HepG2 (cell line): ENCODE results near the gene AEN. TPM values are rescaled to one million over a fixed set of nuclear protein-coding genes. Genes with fewer than 3 reads are reported as not detected.

Source experiments
- FOXA3 ChIP-seq: IDR thresholded peaks from 2 replicates; pipeline ENCODE4 v1.6.1; 2016; ENCODE audit warnings: missing genetic modification reagents, missing compliant biosample characterization
- FOXO1 ChIP-seq: sonication (generic); formaldehyde crosslinking; IDR thresholded peaks from 2 replicates; pipeline ENCODE4 v1.4.0; 2020; ENCODE audit warnings: missing genetic modification reagents
- HDAC2 ChIP-seq: sonication (generic); formaldehyde crosslinking; IDR thresholded peaks from 2 replicates; pipeline ENCODE4 v1.4.0; 2020; ENCODE audit warnings: missing genetic modification reagents
- KDM3A ChIP-seq: IDR thresholded peaks from 2 replicates; pipeline ENCODE4 v1.6.1; 2018; ENCODE audit warnings: low read depth, missing compliant biosample characterization
- KDM5A ChIP-seq: fragments of 200-600 bp; sonication (generic); IDR thresholded peaks from 2 replicates; pipeline ENCODE4 v1.7.0; 2018; ENCODE audit warnings: antibody characterized with exemption, mild to moderate bottlenecking, low read length, borderline replicate concordance
- KLF13 ChIP-seq: sonication (generic); formaldehyde crosslinking; IDR thresholded peaks from 2 replicates; pipeline ENCODE4 v1.4.0; 2020; ENCODE audit warnings: mild to moderate bottlenecking, missing genetic modification reagents
- NCOA1 ChIP-seq: sonication (generic); formaldehyde crosslinking; IDR thresholded peaks from 2 replicates; pipeline ENCODE4 v1.9.0; 2021; ENCODE audit warnings: missing genetic modification reagents
- PHF20 ChIP-seq: sonication (generic); formaldehyde crosslinking; IDR thresholded peaks from 2 replicates; pipeline ENCODE4 v1.5.0; 2020; ENCODE audit warnings: mild to moderate bottlenecking, missing genetic modification reagents
- SSRP1 ChIP-seq: IDR thresholded peaks from 2 replicates; pipeline ENCODE4 v1.6.1; 2016; ENCODE audit warnings: control low read depth
- ZBTB1 ChIP-seq: sonication (generic); formaldehyde crosslinking; IDR thresholded peaks from 2 replicates; pipeline ENCODE4 v1.4.0; 2020; ENCODE audit warnings: missing genetic modification reagents, borderline replicate concordance
- ZEB1 ChIP-seq: IDR thresholded peaks from 2 replicates; pipeline ENCODE4 v1.6.1; 2012; ENCODE audit warnings: mild to moderate bottlenecking, low read depth, inconsistent platforms; ENCODE audit not compliant: insufficient replicate concordance
- ZNF20 ChIP-seq: sonication (generic); formaldehyde crosslinking; IDR thresholded peaks from 2 replicates; pipeline ENCODE4 v1.4.0; 2020; ENCODE audit warnings: mild to moderate bottlenecking, moderate library complexity, missing genetic modification reagents
- ZNF530 ChIP-seq: sonication (generic); formaldehyde crosslinking; IDR thresholded peaks from 2 replicates; pipeline ENCODE4 v1.5.0; 2020; ENCODE audit warnings: low read depth, mild to moderate bottlenecking, missing genetic modification reagents
- ZNF703 ChIP-seq: sonication (generic); formaldehyde crosslinking; IDR thresholded peaks from 2 replicates; pipeline ENCODE4 v1.5.1; 2020; ENCODE audit warnings: missing genetic modification reagents, mild to moderate bottlenecking, moderate library complexity, borderline replicate concordance
- polyA plus RNA-seq, 8 experiments: library from polyadenylated mRNA; depleted of rRNA in 3 of 8; stranded (reverse) in 7 of 8; unstranded in 1 of 8; fragments of >200 nt; fragmentation: Illumina TruSeq in 4 of 8; extraction: Trizol in 4 of 8; gene quantifications; 2 replicates each; pipeline versions ENCODE4 v1.2.1 to v1.2.3, GENCODE V29; 2011 to 2016; ENCODE audit warnings: low read depth in 4 of 8, missing spikeins in 1 of 8, mixed read lengths in 1 of 8; ENCODE audit not compliant: insufficient read depth in 1 of 8
- total RNA-seq, 5 experiments: library from RNA; depleted of rRNA; stranded (reverse); fragments of >200 nt; fragmentation: Illumina TruSeq; extraction: Trizol; gene quantifications; 2 replicates each; pipeline ENCODE4 v1.2.3, GENCODE V29; 2016; ENCODE audit warnings: low read depth in 1 of 5
- TF ChIP-seq, protein P1 (sequence below): sonication (generic); formaldehyde crosslinking; IDR thresholded peaks from 2 replicates; pipeline ENCODE4 v1.5.0; 2020; ENCODE audit warnings: mild to moderate bottlenecking, missing genetic modification reagents
- TF ChIP-seq, protein P2 (sequence below): IDR thresholded peaks from 2 replicates; pipeline ENCODE4 v1.6.1; 2018; ENCODE audit warnings: missing genetic modification reagents
- TF ChIP-seq, protein P3 (sequence below): sonication (generic); formaldehyde crosslinking; IDR thresholded peaks from 2 replicates; pipeline ENCODE4 v1.4.0; 2020; ENCODE audit warnings: low read depth, missing genetic modification reagents
- TF ChIP-seq, protein P4 (sequence below): sonication (generic); formaldehyde crosslinking; IDR thresholded peaks from 2 replicates; pipeline ENCODE4 v1.5.0; 2020; ENCODE audit warnings: missing genetic modification reagents
- TF ChIP-seq, protein P5 (sequence below), 2 experiments: fragments of 450-650 bp in 1 of 2; sonication (generic) in 1 of 2; formaldehyde crosslinking; IDR thresholded peaks; 2 replicates each; pipeline versions ENCODE4 v1.5.0 to v1.8.0; 2020 to 2022; ENCODE audit warnings: mild to moderate bottlenecking in 1 of 2, missing genetic modification reagents in 1 of 2

Gene AEN
- total and polyA plus RNA-seq, 2 of the 13 experiments (the other 11 are each of a cell fraction or from before 2014, with no cell fraction given), result 51.3 to 118 TPM

DNA sequence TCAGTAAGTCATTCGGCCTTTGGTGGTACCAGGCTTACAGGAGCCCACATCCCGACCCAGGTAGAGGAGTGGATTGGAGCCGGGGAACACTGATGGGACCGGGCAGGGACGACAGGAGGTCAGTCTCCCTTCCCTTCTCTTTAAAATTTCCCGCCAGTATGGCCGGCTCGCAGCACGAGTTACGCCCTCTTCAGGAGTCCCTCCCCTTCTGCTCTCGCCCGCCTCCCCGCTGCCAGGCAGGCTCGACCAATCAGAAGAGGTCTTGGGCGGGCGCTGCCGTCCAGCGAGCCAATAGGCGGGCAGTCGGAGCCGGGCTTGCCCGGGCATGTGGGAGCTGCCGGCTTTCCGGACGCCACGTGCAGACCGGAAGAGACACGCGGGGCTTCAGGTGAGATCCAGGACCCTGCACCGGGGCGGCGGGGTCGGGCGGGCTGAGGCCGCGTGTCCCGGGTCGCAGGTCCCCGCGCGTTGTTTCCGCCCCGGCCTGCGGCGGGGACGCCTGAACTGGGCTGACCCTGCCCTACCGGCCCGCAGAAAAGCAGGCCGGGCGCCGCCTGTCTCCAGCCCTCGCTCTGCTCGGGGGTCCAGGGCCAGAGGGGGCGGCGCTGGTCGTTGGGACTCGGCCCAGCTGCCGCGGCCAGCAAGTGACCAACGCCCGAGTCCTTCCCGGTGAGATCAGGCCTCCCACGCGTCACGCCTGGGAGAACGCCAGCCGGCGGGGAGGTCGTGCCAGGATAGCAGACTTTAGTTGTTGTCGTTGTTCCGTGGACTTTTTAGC, at the start of gene AEN (continued):
- TF ChIP-seq, protein P1, sequence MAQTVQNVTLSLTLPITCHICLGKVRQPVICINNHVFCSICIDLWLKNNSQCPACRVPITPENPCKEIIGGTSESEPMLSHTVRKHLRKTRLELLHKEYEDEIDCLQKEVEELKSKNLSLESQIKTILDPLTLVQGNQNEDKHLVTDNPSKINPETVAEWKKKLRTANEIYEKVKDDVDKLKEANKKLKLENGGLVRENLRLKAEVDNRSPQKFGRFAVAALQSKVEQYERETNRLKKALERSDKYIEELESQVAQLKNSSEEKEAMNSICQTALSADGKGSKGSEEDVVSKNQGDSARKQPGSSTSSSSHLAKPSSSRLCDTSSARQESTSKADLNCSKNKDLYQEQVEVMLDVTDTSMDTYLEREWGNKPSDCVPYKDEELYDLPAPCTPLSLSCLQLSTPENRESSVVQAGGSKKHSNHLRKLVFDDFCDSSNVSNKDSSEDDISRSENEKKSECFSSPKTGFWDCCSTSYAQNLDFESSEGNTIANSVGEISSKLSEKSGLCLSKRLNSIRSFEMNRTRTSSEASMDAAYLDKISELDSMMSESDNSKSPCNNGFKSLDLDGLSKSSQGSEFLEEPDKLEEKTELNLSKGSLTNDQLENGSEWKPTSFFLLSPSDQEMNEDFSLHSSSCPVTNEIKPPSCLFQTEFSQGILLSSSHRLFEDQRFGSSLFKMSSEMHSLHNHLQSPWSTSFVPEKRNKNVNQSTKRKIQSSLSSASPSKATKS (CRISPR knock-in tag), result no peak
- 0 out of 2 replicates have a peak, but pooled peaks have one; percentile 16 for TF ChIP-seq KDM5A
- no peak for TF ChIP-seq SSRP1 (CRISPR knock-in tag)
- no peak for TF ChIP-seq ZNF530
- no peak for TF ChIP-seq ZNF20 (CRISPR knock-in tag)
- no peak for TF ChIP-seq ZBTB1 (CRISPR knock-in tag)
- peak; percentile 59; the same call in 1 of the 2 replicates for TF ChIP-seq HDAC2
- no peak for TF ChIP-seq KLF13 (CRISPR knock-in tag)
- no peak for TF ChIP-seq ZEB1
- no peak for TF ChIP-seq NCOA1 (CRISPR knock-in tag)
- TF ChIP-seq FOXA3 (CRISPR knock-in tag), result no peak
- TF ChIP-seq PHF20 (CRISPR knock-in tag), result peak; percentile 78
- TF ChIP-seq, protein P2, sequence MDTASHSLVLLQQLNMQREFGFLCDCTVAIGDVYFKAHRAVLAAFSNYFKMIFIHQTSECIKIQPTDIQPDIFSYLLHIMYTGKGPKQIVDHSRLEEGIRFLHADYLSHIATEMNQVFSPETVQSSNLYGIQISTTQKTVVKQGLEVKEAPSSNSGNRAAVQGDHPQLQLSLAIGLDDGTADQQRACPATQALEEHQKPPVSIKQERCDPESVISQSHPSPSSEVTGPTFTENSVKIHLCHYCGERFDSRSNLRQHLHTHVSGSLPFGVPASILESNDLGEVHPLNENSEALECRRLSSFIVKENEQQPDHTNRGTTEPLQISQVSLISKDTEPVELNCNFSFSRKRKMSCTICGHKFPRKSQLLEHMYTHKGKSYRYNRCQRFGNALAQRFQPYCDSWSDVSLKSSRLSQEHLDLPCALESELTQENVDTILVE (CRISPR knock-in tag), result no peak
- TF ChIP-seq, protein P3, sequence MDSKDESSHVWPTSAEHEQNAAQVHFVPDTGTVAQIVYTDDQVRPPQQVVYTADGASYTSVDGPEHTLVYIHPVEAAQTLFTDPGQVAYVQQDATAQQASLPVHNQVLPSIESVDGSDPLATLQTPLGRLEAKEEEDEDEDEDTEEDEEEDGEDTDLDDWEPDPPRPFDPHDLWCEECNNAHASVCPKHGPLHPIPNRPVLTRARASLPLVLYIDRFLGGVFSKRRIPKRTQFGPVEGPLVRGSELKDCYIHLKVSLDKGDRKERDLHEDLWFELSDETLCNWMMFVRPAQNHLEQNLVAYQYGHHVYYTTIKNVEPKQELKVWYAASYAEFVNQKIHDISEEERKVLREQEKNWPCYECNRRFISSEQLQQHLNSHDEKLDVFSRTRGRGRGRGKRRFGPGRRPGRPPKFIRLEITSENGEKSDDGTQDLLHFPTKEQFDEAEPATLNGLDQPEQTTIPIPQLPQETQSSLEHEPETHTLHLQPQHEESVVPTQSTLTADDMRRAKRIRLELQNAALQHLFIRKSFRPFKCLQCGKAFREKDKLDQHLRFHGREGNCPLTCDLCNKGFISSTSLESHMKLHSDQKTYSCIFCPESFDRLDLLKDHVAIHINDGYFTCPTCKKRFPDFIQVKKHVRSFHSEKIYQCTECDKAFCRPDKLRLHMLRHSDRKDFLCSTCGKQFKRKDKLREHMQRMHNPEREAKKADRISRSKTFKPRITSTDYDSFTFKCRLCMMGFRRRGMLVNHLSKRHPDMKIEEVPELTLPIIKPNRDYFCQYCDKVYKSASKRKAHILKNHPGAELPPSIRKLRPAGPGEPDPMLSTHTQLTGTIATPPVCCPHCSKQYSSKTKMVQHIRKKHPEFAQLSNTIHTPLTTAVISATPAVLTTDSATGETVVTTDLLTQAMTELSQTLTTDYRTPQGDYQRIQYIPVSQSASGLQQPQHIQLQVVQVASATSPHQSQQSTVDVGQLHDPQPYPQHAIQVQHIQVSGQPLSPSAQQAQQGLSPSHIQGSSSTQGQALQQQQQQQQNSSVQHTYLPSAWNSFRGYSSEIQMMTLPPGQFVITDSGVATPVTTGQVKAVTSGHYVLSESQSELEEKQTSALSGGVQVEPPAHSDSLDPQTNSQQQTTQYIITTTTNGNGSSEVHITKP (CRISPR knock-in tag), result no peak; the same call in 1 of the 2 replicates
- TF ChIP-seq, protein P4, sequence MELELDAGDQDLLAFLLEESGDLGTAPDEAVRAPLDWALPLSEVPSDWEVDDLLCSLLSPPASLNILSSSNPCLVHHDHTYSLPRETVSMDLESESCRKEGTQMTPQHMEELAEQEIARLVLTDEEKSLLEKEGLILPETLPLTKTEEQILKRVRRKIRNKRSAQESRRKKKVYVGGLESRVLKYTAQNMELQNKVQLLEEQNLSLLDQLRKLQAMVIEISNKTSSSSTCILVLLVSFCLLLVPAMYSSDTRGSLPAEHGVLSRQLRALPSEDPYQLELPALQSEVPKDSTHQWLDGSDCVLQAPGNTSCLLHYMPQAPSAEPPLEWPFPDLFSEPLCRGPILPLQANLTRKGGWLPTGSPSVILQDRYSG (CRISPR knock-in tag), result peak; percentile 82
- TF ChIP-seq, protein P5, sequence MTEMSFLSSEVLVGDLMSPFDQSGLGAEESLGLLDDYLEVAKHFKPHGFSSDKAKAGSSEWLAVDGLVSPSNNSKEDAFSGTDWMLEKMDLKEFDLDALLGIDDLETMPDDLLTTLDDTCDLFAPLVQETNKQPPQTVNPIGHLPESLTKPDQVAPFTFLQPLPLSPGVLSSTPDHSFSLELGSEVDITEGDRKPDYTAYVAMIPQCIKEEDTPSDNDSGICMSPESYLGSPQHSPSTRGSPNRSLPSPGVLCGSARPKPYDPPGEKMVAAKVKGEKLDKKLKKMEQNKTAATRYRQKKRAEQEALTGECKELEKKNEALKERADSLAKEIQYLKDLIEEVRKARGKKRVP (CRISPR knock-in tag; IDR thresholded peaks at IDR 0.05), result no peak
- peak; percentile 83; the same call in 1 of the 2 replicates for TF ChIP-seq ZNF703
- TF ChIP-seq FOXO1, result 0 out of 2 replicates have a peak, but pooled peaks have one; percentile 13
- 0 out of 2 replicates have a peak, but pooled peaks have one; percentile 16 for TF ChIP-seq KDM3A (CRISPR knock-in tag)
